ENCODE data around the gene PCDH9. TPM values are rescaled to one million over a fixed set of nuclear protein-coding genes. Genes with fewer than 3 reads are reported as not detected.

The PCDH9 gene
- total RNA-seq, 6 experiments from 2014 or later = 1.6 to 3.9 (median 3.1) TPM

GRCh38 chr13:66950666-66951065 is 279.5 kb downstream of the PCDH9 start:
- intact Hi-C loops (cut with DNase I) = no loop called here
- Histone ChIP-seq H3K27me3 (no peaks in the 10 kb centered on the region), H3K9me3 (no peaks in the 10 kb centered on the region), H3K4me3 (no peak overlapping the region), H3K4me1 (no peaks in the 10 kb centered on the region), H3K36me3 (no peaks in the 10 kb centered on the region), H3K27ac (no peak overlapping the region)
- TF ChIP-seq, protein P1, sequence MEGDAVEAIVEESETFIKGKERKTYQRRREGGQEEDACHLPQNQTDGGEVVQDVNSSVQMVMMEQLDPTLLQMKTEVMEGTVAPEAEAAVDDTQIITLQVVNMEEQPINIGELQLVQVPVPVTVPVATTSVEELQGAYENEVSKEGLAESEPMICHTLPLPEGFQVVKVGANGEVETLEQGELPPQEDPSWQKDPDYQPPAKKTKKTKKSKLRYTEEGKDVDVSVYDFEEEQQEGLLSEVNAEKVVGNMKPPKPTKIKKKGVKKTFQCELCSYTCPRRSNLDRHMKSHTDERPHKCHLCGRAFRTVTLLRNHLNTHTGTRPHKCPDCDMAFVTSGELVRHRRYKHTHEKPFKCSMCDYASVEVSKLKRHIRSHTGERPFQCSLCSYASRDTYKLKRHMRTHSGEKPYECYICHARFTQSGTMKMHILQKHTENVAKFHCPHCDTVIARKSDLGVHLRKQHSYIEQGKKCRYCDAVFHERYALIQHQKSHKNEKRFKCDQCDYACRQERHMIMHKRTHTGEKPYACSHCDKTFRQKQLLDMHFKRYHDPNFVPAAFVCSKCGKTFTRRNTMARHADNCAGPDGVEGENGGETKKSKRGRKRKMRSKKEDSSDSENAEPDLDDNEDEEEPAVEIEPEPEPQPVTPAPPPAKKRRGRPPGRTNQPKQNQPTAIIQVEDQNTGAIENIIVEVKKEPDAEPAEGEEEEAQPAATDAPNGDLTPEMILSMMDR (IDR thresholded peaks at IDR 0.05) = no peak
- TF ChIP-seq POLR2A (IDR thresholded peaks at IDR 0.05) = no peak
- ATAC-seq (no peak), DNase-seq (no peak)

DNA sequence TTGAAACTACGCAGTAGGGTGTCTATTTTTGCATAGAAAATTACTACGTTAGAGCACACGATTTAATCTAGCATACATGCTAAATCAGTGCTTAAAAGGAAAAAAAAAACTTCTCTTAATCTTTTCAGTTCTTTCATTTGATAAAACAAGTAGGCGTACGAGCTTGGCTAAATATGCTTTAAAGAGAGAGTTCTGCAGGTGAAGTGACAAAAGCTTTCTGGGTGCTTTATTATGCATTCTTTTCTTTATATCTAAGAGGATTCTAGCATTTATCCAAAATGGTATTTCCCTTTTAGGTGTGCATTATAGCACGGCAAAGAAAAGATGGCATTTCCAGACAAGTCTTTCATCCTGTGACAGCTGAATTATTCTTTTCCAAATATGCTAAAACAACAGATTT is 281.2 kb downstream of the PCDH9 start:
- ATAC-seq = no peak
- 78% methylated on average over 6 of the region's 6 CpGs for WGBS (ENCODE audit: insufficient coverage, low coverage, low lambda C conversion rate, missing lambda C conversion rate)
- no peaks in the 10 kb centered on the region for H3K27me3 ChIP-seq

DNA sequence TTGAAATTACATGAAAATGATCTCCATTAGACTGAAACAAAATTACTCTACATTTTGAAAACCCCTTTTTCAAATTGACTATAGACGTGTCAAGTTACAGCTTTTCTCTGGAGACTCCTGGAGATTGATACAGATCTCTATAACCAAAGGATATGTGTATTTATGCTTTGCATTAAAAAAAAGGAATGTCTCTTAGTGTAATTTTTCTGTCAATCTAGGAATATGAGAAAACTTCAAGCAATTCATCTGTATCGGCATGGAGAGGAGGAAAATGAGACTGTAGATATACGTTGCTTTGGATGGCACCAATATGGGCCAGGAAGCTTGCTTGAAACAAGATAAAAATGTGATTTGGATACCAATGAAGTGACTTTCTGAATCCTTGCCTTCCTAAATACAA is 286.6 kb downstream of the PCDH9 start:
- no peak overlapping the region for H3K27ac ChIP-seq

More for the DNA sequence above, 281.2 kb downstream of the PCDH9 start:
- Histone ChIP-seq H3K4me3 (no peak overlapping the region), H3K4me1 (no peaks in the 10 kb centered on the region), H3K36me3 (no peaks in the 10 kb centered on the region), H3K27ac (no peak overlapping the region), H3K9me3 (no peaks in the 10 kb centered on the region)
- TF ChIP-seq, protein P1 (IDR thresholded peaks at IDR 0.05) = no peak
- no peak for TF ChIP-seq POLR2A (IDR thresholded peaks at IDR 0.05)
- intact Hi-C loops (cut with DNase I) = no loop called here
- DNase-seq = no peak

GRCh38 chr13:66940113-66940512 is 290.0 kb downstream of the PCDH9 start:
- DNase-seq (no peak), ATAC-seq (no peak)
- no peaks in the 10 kb centered on the region for H3K4me1 ChIP-seq
- H3K4me3 ChIP-seq = no peak overlapping the region
- no peaks in the 10 kb centered on the region for H3K36me3 ChIP-seq
- WGBS (ENCODE audit: insufficient coverage, low coverage, low lambda C conversion rate, missing lambda C conversion rate) = 74% methylated on average over 4 of the region's 4 CpGs
- TF ChIP-seq, protein P1 (IDR thresholded peaks at IDR 0.05) = no peak
- no peak overlapping the region for H3K27ac ChIP-seq
- H3K27me3 ChIP-seq = no peaks in the 10 kb centered on the region
- intact Hi-C loops (cut with DNase I) = no loop called here
- no peaks in the 10 kb centered on the region for H3K9me3 ChIP-seq

More for the DNA sequence above, 286.6 kb downstream of the PCDH9 start:
- no peaks in the 10 kb centered on the region for H3K36me3 ChIP-seq
- TF ChIP-seq, protein P1 (IDR thresholded peaks at IDR 0.05) = no peak
- TF ChIP-seq POLR2A (IDR thresholded peaks at IDR 0.05) = no peak
- no peaks in the 10 kb centered on the region for H3K27me3 ChIP-seq
- no peak for DNase-seq
- H3K4me3 ChIP-seq = no peak overlapping the region
- H3K9me3 ChIP-seq = no peaks in the 10 kb centered on the region
- WGBS (ENCODE audit: insufficient coverage, low coverage, low lambda C conversion rate, missing lambda C conversion rate) = 82% methylated on average over 3 of the region's 3 CpGs
- no peaks in the 10 kb centered on the region for H3K4me1 ChIP-seq
- no peak for ATAC-seq
- intact Hi-C loops (cut with DNase I) = no loop called here

DNA sequence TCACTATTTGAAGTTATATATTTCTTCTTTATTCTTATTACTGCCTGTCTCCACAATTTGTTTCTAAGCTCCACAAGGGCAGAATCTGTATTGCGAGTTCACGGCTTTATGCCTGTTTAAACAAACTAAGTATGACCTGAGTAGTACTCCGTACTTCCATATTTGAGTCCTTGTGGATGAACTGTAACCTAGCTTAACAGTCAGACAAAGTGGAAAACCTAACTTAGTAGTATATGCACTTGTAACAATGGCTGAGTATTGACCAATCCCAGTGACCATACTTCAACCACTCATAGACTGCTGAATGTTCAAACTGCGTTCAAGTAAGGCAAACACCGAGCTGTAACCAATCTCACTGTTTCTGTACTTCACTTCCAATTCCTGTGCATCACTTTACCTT is 292.7 kb downstream of the PCDH9 start:
- no peaks in the 10 kb centered on the region for H3K9me3 ChIP-seq
- no peak overlapping the region for H3K4me3 ChIP-seq
- ATAC-seq (no peak), DNase-seq (no peak)
- TF ChIP-seq, protein P1 (IDR thresholded peaks at IDR 0.05) = no peak
- TF ChIP-seq POLR2A (IDR thresholded peaks at IDR 0.05) = no peak
- H3K4me1 ChIP-seq = no peaks in the 10 kb centered on the region
- H3K27me3 ChIP-seq = no peaks in the 10 kb centered on the region
- no peak overlapping the region for H3K27ac ChIP-seq
- WGBS (ENCODE audit: insufficient coverage, low coverage, low lambda C conversion rate, missing lambda C conversion rate) = 73% methylated on average over 5 of the region's 5 CpGs
- no peaks in the 10 kb centered on the region for H3K36me3 ChIP-seq
- intact Hi-C loops (cut with DNase I) = no loop called here

Measured in right lobe of liver (tissue), 6 donors.